Neuronal stem cell (in vitro differentiated cells): Measurements from ENCODE around the gene GPT2.

Experiments
- DNase-seq: peaks from one replicate; pipeline ENCODE4 v3.0.0-alpha.2; 2013; ENCODE audit warnings: low spot score
- H2AFZ ChIP-seq: one replicate; pipeline ENCODE4 v1.6.1; 2013; ENCODE audit warnings: mild to moderate bottlenecking, low read length, inconsistent platforms
- H2AK5ac ChIP-seq: 2 replicates; pipeline ENCODE4 v1.6.1; 2013; ENCODE audit warnings: low read depth, mild to moderate bottlenecking, inconsistent platforms, low read length, moderate library complexity, mixed read lengths
- H2BK120ac ChIP-seq: 2 replicates; pipeline ENCODE4 v1.6.1; 2013; ENCODE audit warnings: low read depth, mild to moderate bottlenecking, inconsistent platforms, low read length, moderate library complexity, mixed read lengths
- H2BK12ac ChIP-seq: one replicate; pipeline ENCODE4 v1.6.1; 2013; ENCODE audit warnings: low read length, inconsistent platforms
- H2BK15ac ChIP-seq: 2 replicates; pipeline ENCODE4 v1.6.1; 2013; ENCODE audit warnings: mild to moderate bottlenecking, low read length, inconsistent platforms, mixed read lengths
- H2BK5ac ChIP-seq: one replicate; pipeline ENCODE4 v1.6.1; 2013; ENCODE audit warnings: inconsistent platforms, mild to moderate bottlenecking, low read length, moderate library complexity
- H3K14ac ChIP-seq: one replicate; pipeline ENCODE4 v1.6.1; 2013; ENCODE audit warnings: low read length, inconsistent platforms
- H3K18ac ChIP-seq: 2 replicates; pipeline ENCODE4 v1.6.1; 2013; ENCODE audit warnings: low read length, inconsistent platforms
- H3K23ac ChIP-seq: 2 replicates; pipeline ENCODE4 v1.6.1; 2013; ENCODE audit warnings: low read depth, mild to moderate bottlenecking, mixed read lengths, low read length, inconsistent platforms; ENCODE audit not compliant: poor library complexity
- H3K27ac ChIP-seq: replicated peaks from 3 replicates; pipeline ENCODE4 v1.5.1; 2013; ENCODE audit warnings: low read length, inconsistent platforms
- H3K27me3 ChIP-seq, 3 experiments: 2 replicates each; pipeline ENCODE4 v1.6.1; 2013; ENCODE audit warnings: low read length in 3 of 3, mild to moderate bottlenecking in 2 of 3, inconsistent platforms in 1 of 3, low read depth in 1 of 3, mixed read lengths in 1 of 3, moderate library complexity in 1 of 3; ENCODE audit not compliant: control insufficient read depth in 3 of 3, insufficient read depth in 3 of 3
- H3K36me3 ChIP-seq, 2 donors: replicated peaks in 1 of 2; 2 replicates each; pipeline ENCODE4 v1.6.1; 2013; ENCODE audit warnings: low read length in 2 of 2; ENCODE audit not compliant: control insufficient read depth in 2 of 2, insufficient read depth in 2 of 2
- H3K4ac ChIP-seq: 2 replicates; pipeline ENCODE4 v1.6.1; 2013; ENCODE audit warnings: inconsistent platforms, mild to moderate bottlenecking, low read length, moderate library complexity
- H3K4me1 ChIP-seq, 2 donors: 1 replicate in 1 of 2; 2 replicates in 1 of 2; pipeline ENCODE4 v1.6.1; 2013; ENCODE audit warnings: low read length in 2 of 2, low read depth in 1 of 2; ENCODE audit not compliant: control insufficient read depth in 2 of 2, insufficient read depth in 1 of 2
- H3K4me2 ChIP-seq: one replicate; pipeline ENCODE4 v1.6.1; 2013; ENCODE audit warnings: mild to moderate bottlenecking, low read length, inconsistent platforms; ENCODE audit not compliant: insufficient read depth, poor library complexity, severe bottlenecking
- H3K4me3 ChIP-seq, 2 donors: 2 replicates each; pipeline ENCODE4 v1.5.1; 2013; ENCODE audit warnings: low read length in 2 of 2, mild to moderate bottlenecking in 2 of 2, inconsistent platforms in 1 of 2, moderate library complexity in 1 of 2
- H3K79me1 ChIP-seq: one replicate; pipeline ENCODE4 v1.6.1; 2013; ENCODE audit warnings: low read depth, mild to moderate bottlenecking, inconsistent platforms, low read length, moderate library complexity
- H3K9ac ChIP-seq: one replicate; pipeline ENCODE4 v1.6.1; 2013; ENCODE audit warnings: mild to moderate bottlenecking, low read depth, low read length, inconsistent platforms; ENCODE audit not compliant: poor library complexity
- H3K9me3 ChIP-seq, 2 donors: replicated peaks in 1 of 2; 2 replicates each; pipeline versions ENCODE3 to v1.6.1; 2013; ENCODE audit warnings: low read length in 2 of 2, mild to moderate bottlenecking in 2 of 2, inconsistent platforms in 1 of 2, low read depth in 1 of 2, mixed read lengths in 1 of 2, moderate library complexity in 1 of 2; ENCODE audit not compliant: control insufficient read depth in 2 of 2, insufficient read depth in 1 of 2
- H4K8ac ChIP-seq: one replicate; pipeline ENCODE4 v1.6.1; 2013; ENCODE audit warnings: low read depth, mild to moderate bottlenecking, inconsistent platforms, low read length, moderate library complexity
- H4K91ac ChIP-seq: one replicate; pipeline ENCODE4 v1.6.1; 2013; ENCODE audit warnings: low read length, low read depth, mild to moderate bottlenecking, inconsistent platforms; ENCODE audit not compliant: poor library complexity
- WGBS, 2 donors: extraction: QIAGEN DNeasy Blood & Tissue Kit; methylation state at CpG; one replicate each; pipeline ENCODE4 v1.1.7; 2013; ENCODE audit warnings: missing lambda C conversion rate in 2 of 2, mixed read lengths in 1 of 2; ENCODE audit not compliant: insufficient read length in 2 of 2, insufficient replicate concordance in 1 of 2; ENCODE audit errors: extremely low coverage in 2 of 2; 5-methylcytosine and 5-hydroxymethylcytosine counted together

Gene GPT2

GRCh38 chr16:46848768-46849764 is 35.1 kb upstream of the GPT2 start:
- H3K36me3 ChIP-seq, result no peaks in the 10 kb centered on the region
- H3K79me1 ChIP-seq, result peaks cover 1% of the 10 kb centered on the region
- no peak overlapping the region for H3K4me3 ChIP-seq
- H4K91ac ChIP-seq, result no peak overlapping the region
- no peak overlapping the region for H3K18ac ChIP-seq
- no peak overlapping the region for H3K4me2 ChIP-seq
- peaks cover 0 to 8% (median 0%) of the 10 kb centered on the region in 3 experiments for H3K27me3 ChIP-seq
- WGBS, 2 donors, result no CpG with 5 or more reads among the region's 5 CpGs
- DNase-seq, result peak; percentile 30
- no peak overlapping the region for H4K8ac ChIP-seq
- no peak overlapping the region for H2BK5ac ChIP-seq
- no peak overlapping the region for H2BK15ac ChIP-seq
- no peak overlapping the region for H2AFZ ChIP-seq
- H3K4me1 ChIP-seq, result peaks cover 0 to under 1% of the 10 kb centered on the region in 2 donors
- no peak overlapping the region for H2AK5ac ChIP-seq
- H3K9me3 ChIP-seq, result peaks cover 0 to under 1% of the 10 kb centered on the region in 2 donors
- H3K14ac ChIP-seq, result no peak overlapping the region
- no peak overlapping the region for H2BK12ac ChIP-seq
- no peak overlapping the region for H3K27ac ChIP-seq
- H3K9ac ChIP-seq, result no peak overlapping the region
- no peak overlapping the region for H3K23ac ChIP-seq
- no peak overlapping the region for H3K4ac ChIP-seq
- no peak overlapping the region for H2BK120ac ChIP-seq

- Histone ChIP-seq H3K36me3 (no peaks in the 10 kb centered on the region), H2BK15ac (no peak overlapping the region), H3K27me3 (peaks cover 0 to 16% (median 0%) of the 10 kb centered on the region in 3 experiments), H2AFZ (no peak overlapping the region), H2BK120ac (no peak overlapping the region), H3K14ac (no peak overlapping the region), H2BK12ac (no peak overlapping the region), H4K91ac (no peak overlapping the region), H3K9ac (no peak overlapping the region), H3K4me2 (no peak overlapping the region), H3K27ac (no peak overlapping the region), H2AK5ac (no peak overlapping the region), H3K79me1 (no peaks in the 10 kb centered on the region), H3K4me1 (peaks cover 0 to 4% of the 10 kb centered on the region in 2 donors), H3K9me3 (no peaks in the 10 kb centered on the region), H4K8ac (no peak overlapping the region), H3K23ac (no peak overlapping the region), H3K4ac (no peak overlapping the region), H3K18ac (no peak overlapping the region), H3K4me3 (no peak overlapping the region), H2BK5ac (no peak overlapping the region)
- no CpG with 5 or more reads among the region's 5 CpGs for WGBS, 2 donors
- DNase-seq, result no peak
Observed at GRCh38 chr16:46850619-46851555, 33.3 kb upstream of the GPT2 start.

- H2BK5ac ChIP-seq, result no peak overlapping the region
- no peak overlapping the region for H2BK15ac ChIP-seq
- H2BK120ac ChIP-seq, result no peak overlapping the region
- no peak overlapping the region for H2BK12ac ChIP-seq
- no peak overlapping the region for H3K4me2 ChIP-seq
- DNase-seq, result no peak
- H3K9ac ChIP-seq, result no peak overlapping the region
- H3K4me1 ChIP-seq, result peaks cover 0 to 4% of the 10 kb centered on the region in 2 donors
- H2AK5ac ChIP-seq, result no peak overlapping the region
- peaks cover 0 to 20% (median 0%) of the 10 kb centered on the region in 3 experiments for H3K27me3 ChIP-seq
- H3K14ac ChIP-seq, result no peak overlapping the region
- no peak overlapping the region for H3K4me3 ChIP-seq
- H3K79me1 ChIP-seq, result no peaks in the 10 kb centered on the region
- no peak overlapping the region for H2AFZ ChIP-seq
- no peaks in the 10 kb centered on the region for H3K9me3 ChIP-seq
- H3K18ac ChIP-seq, result no peak overlapping the region
- H3K4ac ChIP-seq, result no peak overlapping the region
- no peaks in the 10 kb centered on the region for H3K36me3 ChIP-seq
- no peak overlapping the region for H4K8ac ChIP-seq
- no peak overlapping the region for H3K27ac ChIP-seq
- H4K91ac ChIP-seq, result no peak overlapping the region
- no peak overlapping the region for H3K23ac ChIP-seq
- WGBS, 2 donors, result no CpG with 5 or more reads among the region's 3 CpGs
Observed at GRCh38 chr16:46852130-46852529, 32.0 kb upstream of the GPT2 start.
